NCI-H526 (cell line): Measurements from ENCODE around the gene MYCBPAP.

Experiments
- DNase-seq, 2 experiments: peaks; one replicate each; lab custom pipeline; 2025; lab: John Stamatoyannopoulos, UW

Gene MYCBPAP

GRCh38 chr17:50507871-50508572 is at the start of gene MYCBPAP:
Gene MYCBPAP, plus strand, starts transcription at chr17:50508439. Its CDS starts 236 bp downstream, at chr17:50508675.
- peak; percentile 46 to 87 for DNase-seq

- DNase-seq = no peak
These were observed 49.2 kb upstream of the MYCBPAP start for GRCh38 chr17:50458701-50459676.

GRCh38 chr17:50459756-50460155 is 48.5 kb upstream of the MYCBPAP start:
- no peak for DNase-seq

- DNase-seq = no peak
These were observed 47.3 kb upstream of the MYCBPAP start for GRCh38 chr17:50460831-50461526.

GRCh38 chr17:50461550-50462132 is 46.6 kb upstream of the MYCBPAP start:
- DNase-seq = no peak

- no peak for DNase-seq
These were observed 45.8 kb upstream of the MYCBPAP start for GRCh38 chr17:50462446-50462845.

GRCh38 chr17:50464121-50464520 is 44.1 kb upstream of the MYCBPAP start:
- DNase-seq = no peak

- no peak for DNase-seq
These were observed 43.5 kb upstream of the MYCBPAP start for GRCh38 chr17:50464736-50465135.

- DNase-seq = no peak
These were observed 43.1 kb upstream of the MYCBPAP start for GRCh38 chr17:50465171-50465570.

GRCh38 chr17:50465635-50466034 is 42.6 kb upstream of the MYCBPAP start:
- no peak for DNase-seq

- DNase-seq = peak; percentile 63 to 91
These were observed 41.7 kb upstream of the MYCBPAP start for GRCh38 chr17:50466371-50467113.

- no peak for DNase-seq
These were observed 41.0 kb upstream of the MYCBPAP start for GRCh38 chr17:50467114-50467854.

- no peak for DNase-seq
These were observed 40.4 kb upstream of the MYCBPAP start for GRCh38 chr17:50467855-50468303.

GRCh38 chr17:50468304-50469207 is 39.7 kb upstream of the MYCBPAP start, which contains the start of gene CHAD:
Gene CHAD, minus strand, starts transcription at chr17:50468880. Its CDS starts 67 bp downstream, at chr17:50468813.
- no peak for DNase-seq

- DNase-seq = no peak
These were observed 39.0 kb upstream of the MYCBPAP start for GRCh38 chr17:50469208-50469605.

- DNase-seq = no peak
These were observed 38.5 kb upstream of the MYCBPAP start for GRCh38 chr17:50469671-50470305.

GRCh38 chr17:50470426-50470825 is 37.8 kb upstream of the MYCBPAP start:
- peak; percentile 13 to 52 for DNase-seq

GRCh38 chr17:50471009-50471905 is 37.0 kb upstream of the MYCBPAP start:
- no peak for DNase-seq
